NCI-H2081 treated with DMSO at 0.1 percent for 48 hours (cell line): ENCODE data around the gene GPR155.
A peak's percentile ranks its signal among the peaks of the same experiment; 100 is the strongest.
"Not testable (repeated sequence)": the region's sequence is repeated elsewhere in the genome, so short reads cannot be mapped to it uniquely, and the experiment has no call there.

ENCODE experiments used
- DNase-seq: peaks from one replicate; lab custom pipeline; 2025; lab: John Stamatoyannopoulos, UW

GPR155 gene

DNA sequence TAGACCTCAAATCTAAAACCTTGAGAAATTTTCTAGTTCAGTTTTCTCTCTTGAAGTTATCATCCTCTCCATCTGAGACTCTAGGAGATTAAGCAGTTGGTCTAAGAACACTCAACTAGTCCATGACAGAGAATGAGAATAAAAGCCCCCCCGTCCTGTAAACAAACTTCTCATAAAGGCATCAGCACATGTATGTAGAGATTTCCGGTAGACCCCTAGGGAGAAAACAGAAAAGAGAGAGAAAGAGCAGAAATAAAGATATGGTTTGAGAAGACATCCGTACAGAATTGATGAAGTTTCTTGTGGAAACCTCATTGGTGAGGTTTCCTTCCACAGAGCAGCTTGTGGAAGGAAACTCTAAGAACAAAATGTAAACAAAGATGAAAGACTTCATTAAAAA is 3.2 kb upstream of the GPR155 start:
- DNase-seq = no peak

DNA sequence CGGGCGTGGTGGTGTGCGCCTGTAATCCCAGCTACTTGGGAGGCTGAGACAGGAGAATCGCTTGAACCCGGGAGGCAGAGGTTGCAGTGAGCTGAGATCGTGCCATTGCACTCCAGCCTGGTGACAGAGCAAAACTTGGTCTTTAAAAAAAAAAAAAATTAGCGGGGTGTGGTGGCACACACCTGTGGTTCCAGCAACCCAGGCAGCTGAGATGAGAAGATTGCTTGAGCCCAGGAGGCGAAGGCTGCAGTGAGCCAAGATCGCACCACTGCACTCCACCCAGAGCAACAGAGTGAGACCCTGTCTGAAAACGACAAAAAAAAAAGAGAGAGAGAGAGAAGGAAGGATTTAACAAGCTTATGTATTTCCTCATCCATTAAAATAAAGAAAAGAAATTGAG is 2.7 kb upstream of the GPR155 start:
- DNase-seq = not testable (repeated sequence)

DNA sequence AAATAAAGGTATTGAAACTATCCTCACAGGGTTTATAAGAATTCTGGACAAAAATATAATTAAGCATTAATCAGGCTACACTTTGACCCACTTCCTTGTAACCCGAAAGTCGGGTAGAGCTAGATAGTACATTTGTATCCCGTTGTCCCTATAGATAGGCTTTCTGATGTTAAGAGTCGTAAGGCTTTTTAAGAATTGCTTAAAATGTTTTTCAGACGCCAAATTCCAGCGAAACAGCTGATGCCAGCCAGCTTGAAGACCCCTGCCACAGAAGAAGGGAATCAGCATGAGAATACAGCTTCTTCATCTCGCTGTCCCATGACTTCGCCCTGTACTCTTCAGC is 962 bp upstream of the GPR155 start:
- DNase-seq = no peak

DNA sequence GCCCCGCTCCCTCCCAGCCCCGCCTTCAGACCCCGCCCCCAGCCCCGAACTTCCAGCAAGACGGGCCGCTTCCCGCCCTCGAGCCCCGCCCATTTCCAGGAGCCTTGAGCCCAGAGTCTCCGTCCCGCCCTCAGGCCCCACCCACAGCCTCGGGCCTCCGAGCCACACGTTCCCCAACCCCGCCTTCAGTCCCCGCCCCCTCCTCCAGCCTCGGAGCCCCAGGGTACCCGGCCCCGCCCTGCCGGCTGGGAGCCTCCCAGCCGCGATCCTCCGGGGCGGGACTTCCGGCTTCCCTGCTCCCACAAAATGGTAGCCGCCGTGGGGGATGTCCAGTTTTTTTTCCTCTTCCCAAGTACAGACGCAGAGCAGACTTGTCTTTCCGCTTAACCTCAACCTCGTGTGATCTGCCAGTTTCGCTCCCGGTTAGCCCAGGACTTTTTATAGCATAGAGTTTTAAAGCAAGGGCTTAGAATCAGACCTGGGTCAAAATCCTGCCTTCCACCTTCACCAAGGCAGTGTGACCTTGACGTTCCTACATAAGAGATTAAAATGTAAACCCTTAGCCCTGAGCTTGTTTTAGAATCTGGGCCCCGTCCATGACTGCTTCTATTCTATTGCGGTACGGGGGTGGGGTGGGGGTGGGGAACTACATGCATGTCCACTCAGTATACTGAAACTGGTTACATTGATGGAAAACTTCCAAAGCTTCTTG is 435 bp upstream of the GPR155 start:
- peak; percentile 70 for DNase-seq

DNA sequence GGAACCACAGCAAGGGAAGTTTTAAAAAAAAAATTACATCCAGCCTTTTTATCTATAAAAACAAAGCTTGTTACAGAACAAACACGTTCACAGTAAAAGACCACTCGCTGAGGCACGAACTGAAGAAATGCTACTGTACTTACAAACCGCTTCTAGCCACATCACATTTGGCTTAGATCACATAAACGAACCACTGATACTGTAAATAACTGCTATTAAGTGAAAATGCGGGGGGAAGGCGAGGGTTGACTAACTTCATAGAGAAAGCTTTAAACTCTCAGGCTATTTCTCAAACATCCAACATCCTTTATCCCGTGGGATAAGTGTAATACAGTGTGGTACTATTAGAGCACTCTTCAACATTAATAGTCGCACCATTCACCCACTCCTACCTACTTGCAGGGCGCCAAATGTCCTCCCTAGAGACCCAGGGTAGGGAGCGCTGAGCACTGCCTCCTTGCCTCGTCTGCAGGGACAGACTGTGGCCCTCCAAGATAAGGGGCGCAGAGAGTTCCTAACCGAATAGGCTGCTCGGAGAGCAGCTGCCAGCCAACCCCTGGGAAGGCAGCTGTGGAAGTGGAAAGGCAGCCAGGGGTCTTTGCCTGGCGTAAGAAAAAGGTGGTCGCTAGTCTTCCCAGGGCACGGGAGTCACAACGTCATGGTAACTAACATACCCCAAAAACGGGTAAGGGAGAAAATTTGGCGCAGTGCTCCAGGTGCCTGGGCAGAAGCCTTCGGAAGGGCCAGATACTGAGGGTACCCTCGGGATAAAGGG is 854 bp downstream of the GPR155 start:
- DNase-seq = no peak

DNA sequence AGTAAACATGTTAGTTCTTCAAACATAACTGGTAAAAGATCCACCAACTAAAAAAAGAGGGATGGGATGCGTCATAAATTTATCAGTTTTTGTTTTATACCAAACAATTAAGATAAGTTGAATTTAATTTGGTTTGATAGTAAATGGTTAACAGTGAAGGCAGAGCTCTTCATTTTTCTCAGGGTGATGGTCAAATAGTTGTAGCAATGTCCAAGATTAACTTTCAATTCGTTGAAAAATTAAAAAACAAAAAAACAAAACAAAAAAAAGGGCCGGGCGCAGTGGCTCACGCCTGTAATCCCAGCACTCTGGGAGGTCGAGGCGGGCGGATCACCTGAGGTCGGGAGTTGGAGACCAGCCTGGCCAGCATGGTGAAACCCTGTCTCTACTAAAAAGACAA is 1.8 kb downstream of the GPR155 start:
- DNase-seq = not testable (repeated sequence)

DNA sequence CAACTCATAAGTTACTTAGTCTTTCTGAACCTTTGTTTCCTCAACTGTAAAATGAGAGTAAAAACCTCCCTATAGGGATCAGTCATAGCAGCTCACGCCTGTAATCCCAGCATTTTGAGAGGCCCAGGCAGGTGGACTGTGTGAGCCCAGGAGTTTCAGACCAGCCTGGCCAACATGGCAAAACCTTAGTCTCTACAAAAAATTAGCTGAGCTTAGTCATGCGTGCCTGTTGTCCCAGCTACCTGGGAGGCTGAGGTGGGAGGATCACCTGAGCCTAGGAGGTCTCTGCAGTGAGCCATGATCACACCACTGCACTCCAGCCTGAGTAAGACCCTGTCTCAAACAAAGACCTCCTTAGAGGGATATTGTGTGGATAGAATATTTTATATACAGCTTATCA is 2.3 kb downstream of the GPR155 start:
- DNase-seq = no peak

DNA sequence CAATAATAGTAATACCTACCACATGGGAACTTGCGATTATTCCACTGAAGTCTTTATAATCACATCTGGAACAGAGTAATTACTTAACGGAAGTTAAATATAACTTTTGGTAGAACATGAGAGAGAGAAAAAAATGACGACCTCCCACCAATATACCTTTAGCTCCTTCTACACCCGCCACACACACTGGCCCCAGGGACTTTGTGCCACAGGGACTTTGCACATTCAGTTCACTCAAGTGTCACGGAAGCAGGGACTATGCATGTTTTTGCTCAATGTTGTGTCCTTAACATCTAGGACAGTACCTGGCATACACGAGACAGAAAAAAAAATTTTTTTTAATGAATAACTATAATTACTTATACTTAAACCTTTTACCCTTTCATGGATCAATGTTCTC is 4.0 kb downstream of the GPR155 start:
- no peak for DNase-seq

DNA sequence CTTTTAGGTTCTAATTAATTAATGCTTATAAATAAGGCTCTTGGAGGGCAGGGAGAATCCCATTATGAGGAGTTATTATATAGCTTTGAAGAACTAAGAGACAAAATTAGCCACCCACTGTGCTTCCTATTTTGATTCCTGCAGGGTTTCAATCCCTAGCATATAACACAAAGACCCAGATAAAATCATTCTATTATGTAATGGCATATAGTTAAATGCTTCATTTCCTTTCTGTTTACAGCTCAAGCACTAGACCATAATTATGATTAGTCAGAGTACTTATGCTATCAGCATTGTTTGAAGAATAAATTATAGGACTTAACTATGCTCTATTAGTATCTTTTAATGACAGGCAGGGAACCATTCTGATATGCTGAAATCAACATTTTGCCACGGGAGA is 9.1 kb downstream of the GPR155 start:
- DNase-seq = no peak

DNA sequence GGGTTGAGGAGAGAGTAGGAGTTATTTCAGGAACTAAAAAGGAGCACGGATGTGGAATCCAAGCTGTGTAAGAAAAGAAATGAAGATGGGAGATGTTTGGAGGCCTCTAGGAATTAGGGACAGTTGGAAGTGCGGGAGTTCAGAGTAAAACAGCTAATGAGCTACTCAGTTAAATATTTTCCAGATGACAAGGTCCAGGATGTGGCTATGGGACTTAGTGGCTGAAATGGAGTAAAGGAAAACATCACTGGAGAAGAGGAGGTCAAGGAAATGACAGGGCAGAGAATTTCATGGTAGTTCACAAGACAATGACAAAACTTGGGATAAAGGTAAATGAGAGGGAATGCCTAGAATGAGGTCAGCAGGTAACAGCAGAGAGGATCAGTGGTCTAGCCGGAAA is 13.0 kb downstream of the GPR155 start:
- DNase-seq = no peak

DNA sequence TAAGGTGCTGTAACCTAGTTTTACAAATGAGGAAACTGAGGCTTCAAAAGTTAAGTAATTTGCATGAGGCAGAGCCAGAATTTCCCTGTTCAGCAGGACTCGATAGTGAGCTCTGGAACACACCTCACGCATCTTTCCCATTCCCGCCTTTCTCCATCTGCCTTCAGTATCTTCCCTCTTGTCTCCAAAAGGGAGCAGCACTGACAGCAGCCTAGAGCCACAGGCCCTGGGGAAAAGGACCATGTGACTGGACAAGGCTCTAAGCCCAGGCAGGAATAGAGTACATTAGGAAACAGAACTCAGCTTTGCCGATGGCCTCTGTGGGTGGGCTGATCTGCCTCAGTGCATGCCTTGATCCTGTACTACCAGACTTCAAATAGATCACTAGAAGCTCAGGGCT is 21.5 kb downstream of the GPR155 start:
- DNase-seq = no peak

DNA sequence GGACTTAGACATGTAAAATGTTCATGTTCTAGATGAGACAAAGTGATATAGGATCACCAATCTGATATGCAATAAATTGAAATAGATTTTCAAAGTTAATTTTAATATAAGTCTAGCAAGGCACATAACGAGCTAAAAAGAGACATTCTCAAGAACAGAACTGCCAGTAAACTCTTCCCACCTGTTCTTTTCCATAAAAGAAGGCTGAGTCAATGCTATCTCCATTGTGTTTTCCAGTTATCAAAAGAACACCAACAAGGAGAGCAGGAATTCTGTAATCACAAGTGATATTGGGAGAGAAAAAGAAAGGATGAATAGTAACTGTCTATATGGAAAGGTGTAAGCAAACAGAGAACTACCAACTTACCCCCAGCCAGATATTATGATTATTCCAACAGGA is 25.6 kb downstream of the GPR155 start:
- no peak for DNase-seq

DNA sequence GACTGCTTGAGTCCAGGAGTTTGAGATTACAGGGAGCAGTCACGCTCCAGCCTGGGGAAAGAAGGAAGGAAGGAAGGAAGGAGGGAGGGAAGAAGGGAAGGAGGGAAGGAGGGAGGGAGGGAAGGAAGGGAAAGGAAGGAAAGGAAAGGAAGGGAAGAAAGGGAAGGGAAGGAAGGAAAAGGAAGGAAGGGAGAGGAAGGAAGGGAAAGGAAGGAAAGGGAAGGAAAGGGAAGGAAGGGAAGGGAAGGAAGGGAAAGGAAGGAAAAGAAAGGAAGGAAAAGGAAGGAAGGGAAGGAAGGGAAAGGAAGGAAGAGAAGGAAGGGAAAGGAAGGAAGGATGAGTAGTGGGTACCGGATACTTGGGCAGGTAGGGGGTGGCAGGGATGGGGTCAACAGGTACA is 32.3 kb downstream of the GPR155 start:
- DNase-seq = no peak

DNA sequence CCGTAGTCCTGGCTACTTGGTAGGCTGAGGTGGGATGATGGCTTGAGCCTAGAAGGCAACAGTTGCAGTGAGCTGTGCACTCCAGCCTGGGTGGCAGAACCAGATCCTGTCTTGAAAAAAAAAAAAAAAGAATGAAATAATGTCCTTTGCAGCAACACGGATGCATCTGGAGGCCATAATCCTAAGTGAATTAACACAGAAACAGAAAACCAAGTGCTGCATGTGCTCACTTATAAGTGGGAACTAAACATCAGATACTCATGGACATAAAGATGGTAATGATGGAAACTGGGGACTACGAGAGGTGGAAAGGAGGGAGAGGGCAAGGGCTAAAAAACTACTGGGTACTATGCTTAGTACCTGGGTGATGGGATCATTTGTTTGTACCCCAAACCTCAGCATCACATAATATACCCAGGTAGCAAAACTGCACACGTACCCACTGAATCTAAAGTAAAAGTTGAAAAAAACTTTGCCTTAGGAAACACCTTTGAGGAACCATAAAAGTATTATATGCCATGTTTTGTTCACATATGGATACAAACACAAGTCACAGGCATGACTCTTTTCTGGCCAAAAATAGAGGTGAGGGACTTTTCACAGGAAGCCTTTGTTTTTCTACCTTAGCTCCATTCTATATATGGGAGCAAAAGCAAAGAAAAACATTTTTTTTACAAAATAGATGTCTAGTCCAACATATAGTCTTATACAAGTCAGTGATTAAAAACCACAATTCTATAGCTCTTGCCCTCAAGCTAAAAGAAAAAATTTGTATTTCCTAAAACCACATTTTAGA is 36.6 kb downstream of the GPR155 start:
- DNase-seq = no peak

DNA sequence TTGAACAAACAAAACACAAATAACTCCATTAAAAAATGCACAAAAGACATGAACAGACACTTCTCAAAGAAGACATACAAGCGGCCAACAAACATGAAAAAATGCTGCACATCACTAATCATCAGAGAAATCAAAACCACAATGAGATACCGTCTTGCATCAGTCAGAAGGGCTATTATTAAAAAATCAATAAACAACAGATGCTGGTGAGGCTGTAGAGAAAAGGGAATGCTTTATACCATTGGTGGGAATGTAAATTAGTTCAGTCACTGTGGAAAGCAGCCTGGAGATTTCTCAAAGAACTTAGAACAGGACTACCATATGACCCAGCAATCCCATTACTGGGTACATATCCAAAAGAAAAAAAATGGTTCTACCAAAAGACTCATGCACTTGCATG is 37.8 kb downstream of the GPR155 start:
- DNase-seq = no peak

DNA sequence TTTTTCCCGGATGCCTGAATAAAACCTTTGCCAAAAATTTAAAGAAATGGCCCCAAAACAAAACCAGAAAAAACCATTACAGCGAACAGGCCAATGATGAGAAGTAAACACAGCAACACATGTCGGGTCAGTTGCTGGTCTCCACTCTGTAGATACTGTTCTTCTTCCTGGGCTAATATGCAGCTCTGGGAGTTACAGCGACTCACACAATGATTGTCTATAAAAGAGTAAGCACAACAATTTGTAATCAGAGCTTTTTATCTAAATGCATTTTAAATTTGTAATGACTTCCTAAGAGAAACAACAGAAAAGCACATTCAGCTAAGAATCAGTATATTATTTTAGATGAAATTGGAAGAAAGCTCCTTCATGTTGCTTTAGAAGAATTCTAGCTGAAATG is 40.3 kb downstream of the GPR155 start:
- no peak for DNase-seq

DNA sequence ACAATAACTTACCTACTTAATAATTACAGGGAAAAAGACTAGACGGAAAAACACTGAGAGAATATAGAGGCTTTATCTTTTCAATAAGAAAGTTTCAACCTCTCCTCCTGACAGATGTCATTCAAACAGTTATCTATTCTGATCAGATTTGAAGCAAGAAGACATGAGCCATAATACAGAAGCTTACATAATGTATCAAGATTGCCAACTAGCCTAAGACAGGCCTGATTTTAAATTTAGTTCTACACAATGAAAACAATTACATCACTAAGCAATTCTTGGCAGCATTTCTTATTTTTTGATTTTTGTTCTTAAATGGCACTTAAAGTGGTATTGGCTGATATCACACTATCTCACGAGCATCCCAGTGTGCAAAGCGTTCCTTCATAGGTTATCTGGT is 41.6 kb downstream of the GPR155 start:
- DNase-seq = no peak

DNA sequence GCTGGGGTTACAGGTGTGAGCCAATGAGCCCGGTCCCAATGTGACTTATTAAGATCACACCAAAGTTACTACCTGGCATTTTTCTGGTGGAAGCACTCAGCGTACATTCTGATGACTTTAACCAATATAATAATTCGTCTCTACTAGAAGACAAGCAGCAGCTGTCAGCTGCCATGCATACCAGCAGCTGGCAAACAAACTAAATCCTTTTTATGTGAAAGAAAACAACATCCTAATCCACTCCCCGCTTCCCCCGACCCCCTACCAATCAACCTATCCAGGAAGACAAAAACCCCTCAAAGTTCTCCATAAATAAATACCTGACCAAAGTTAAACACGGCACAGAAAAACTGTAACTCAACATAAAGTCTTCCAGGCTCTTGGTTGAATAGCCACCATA is 42.1 kb downstream of the GPR155 start:
- DNase-seq = no peak

DNA sequence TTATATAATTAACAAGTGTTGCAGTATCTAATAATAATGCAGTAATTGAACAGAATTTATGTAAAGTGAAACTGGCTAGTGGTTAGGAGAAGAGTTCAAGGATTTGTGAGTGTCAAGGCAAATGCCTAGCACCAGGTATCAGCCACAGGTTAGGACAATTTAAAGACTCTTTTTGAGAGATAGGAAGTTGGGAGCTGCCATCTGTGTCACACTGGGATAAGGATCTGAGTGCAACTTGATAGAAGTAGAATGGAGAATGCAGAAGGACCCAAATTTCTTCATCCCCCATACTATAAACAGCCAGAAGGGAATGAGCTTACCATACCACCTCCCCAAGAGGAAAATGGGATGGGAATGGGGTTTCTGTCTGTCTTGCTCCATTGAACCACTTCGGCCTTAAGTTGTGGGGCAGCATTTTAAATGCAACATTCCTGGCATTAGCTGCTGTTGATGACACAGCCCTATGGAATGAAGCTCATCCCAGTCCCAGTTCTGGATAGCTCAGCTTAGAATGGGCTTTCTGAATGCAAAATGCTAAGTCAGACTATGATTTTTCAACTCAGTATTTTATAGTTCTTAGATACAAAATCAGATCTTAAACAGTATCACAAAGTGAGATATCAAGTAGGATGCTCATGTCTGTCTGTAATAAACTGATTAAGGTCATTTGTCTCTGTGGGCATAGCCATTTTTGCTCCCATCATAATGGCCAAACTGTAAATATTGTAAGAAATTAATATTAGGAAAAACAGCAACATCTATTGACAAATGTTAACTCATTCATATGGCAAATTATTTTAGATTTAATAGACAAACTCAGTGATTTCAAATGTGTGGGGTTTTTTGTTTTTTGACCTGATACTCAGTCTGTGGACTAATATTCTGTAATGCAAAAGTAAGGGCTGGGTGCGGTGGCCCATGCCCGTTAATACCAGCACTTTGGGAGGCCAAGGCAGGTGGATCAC is 44.0 kb downstream of the GPR155 start:
- DNase-seq = no peak

DNA sequence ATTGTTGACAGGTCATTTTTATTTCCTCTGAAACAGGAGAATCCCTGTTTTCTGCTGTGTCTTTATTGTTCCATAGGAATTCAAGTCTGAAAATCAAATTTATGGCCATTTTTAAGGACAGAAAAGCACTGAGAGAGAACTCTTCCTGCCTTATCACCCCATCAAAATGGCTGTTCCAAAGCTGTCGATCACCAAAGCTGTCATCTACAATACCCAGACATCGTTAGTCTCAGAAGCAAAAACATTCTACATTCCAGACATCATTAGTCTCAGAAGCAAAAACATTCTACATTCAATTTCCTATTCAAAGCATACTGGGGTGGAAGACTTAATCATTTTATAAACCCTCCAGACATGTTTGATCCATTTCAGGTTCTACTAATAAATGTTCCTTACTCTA is 46.9 kb downstream of the GPR155 start:
- no peak for DNase-seq

DNA sequence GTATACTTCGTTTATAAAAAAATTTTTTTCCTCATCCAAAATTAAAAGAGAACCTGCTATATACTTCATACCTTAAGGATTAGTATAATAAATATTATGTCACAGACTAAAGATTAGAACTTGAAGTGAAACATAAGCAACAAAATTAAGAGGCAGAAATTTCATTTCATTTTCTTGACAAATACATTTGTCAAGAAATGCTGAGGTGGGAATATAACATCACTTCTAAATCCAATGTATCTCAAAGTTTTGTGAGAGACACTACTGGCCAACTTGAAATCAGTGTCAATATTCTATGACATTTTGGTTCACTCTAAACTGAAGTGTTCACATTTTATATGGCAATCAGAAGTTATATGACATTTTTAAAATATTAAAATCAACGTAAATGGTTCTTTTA is 47.5 kb downstream of the GPR155 start:
- no peak for DNase-seq
